Lower leg skin (tissue), 4 donors: ENCODE data around the gene UBE4B. TPM values are rescaled to one million over a fixed set of nuclear protein-coding genes. Genes with fewer than 3 reads are reported as not detected.

Experiments used
- DNase-seq, 2 donors: peaks; one replicate each; pipeline ENCODE4 v3.0.0-alpha.2; 2019; ENCODE audit warnings: low spot score in 2 of 2
- H3K4me3 ChIP-seq: fragments of 200-600 bp; sonication (generic); 2 replicates; pipeline ENCODE4 v1.5.1; 2017; ENCODE audit warnings: mild to moderate bottlenecking, low read depth; ENCODE audit not compliant: poor library complexity, severe bottlenecking
- CTCF ChIP-seq, 3 donors: fragments of 450-650 bp; IDR thresholded peaks; one replicate each; pipeline ENCODE4 v1.5.1; 2016; ENCODE audit warnings: antibody characterized with exemption in 3 of 3, mild to moderate bottlenecking in 3 of 3, moderate library complexity in 2 of 3
- POLR2A ChIP-seq, 2 donors: fragments of 450-650 bp; IDR thresholded peaks; one replicate each; pipeline ENCODE4 v1.6.1; 2016 to 2017; ENCODE audit warnings: antibody characterized with exemption in 2 of 2, mild to moderate bottlenecking in 1 of 2, moderate library complexity in 1 of 2
- WGBS, 2 donors: methylation state at CpG; one replicate each; pipeline ENCODE4 v1.1.5; 2018; 5-methylcytosine and 5-hydroxymethylcytosine counted together
- intact Hi-C: fragments of 100-400 bp; cut with DNase I; formaldehyde crosslinking; loops from one replicate; pipeline ENCODE4 v1.15.0; 2023; ENCODE audit warnings: low total_unique reads
- total RNA-seq, 4 donors: library from RNA; depleted of rRNA; stranded (reverse); fragments of >200 nt; gene quantifications; one replicate each; pipeline ENCODE4 v1.1.0, GENCODE V29; 2016

The UBE4B gene
- total RNA-seq, 4 donors from 2014 or later = 65.7 to 114 (median 69.9) TPM

- TF ChIP-seq POLR2A (IDR thresholded peaks at IDR 0.05) (no peak), CTCF (IDR thresholded peaks at IDR 0.05) (no peak)
- 84 to 92% methylated on average over 4 of the region's 4 CpGs for WGBS, 2 donors
- DNase-seq = no peak
- intact Hi-C loops = no loop called here
- no peak overlapping the region for H3K4me3 ChIP-seq
Observed at GRCh38 chr1:10078494-10078893, 45.7 kb downstream of the UBE4B start.

GRCh38 chr1:10080523-10080922, 47.8 kb downstream of the UBE4B start:
- WGBS, 2 donors = 95 to 100% methylated on average over 1 of the region's 1 CpG
- no peak overlapping the region for H3K4me3 ChIP-seq
- intact Hi-C loops = no loop called here
- no peak for TF ChIP-seq POLR2A (IDR thresholded peaks at IDR 0.05)
- no peak for TF ChIP-seq CTCF (IDR thresholded peaks at IDR 0.05)
- DNase-seq = no peak

GRCh38 chr1:10082785-10083479, 50.2 kb downstream of the UBE4B start:
- WGBS, 2 donors = 75 to 78% methylated on average over 3 of the region's 3 CpGs
- no peak overlapping the region for H3K4me3 ChIP-seq
- intact Hi-C loops = no loop called here
- DNase-seq = no peak
- TF ChIP-seq POLR2A (IDR thresholded peaks at IDR 0.05) = no peak
- TF ChIP-seq CTCF (IDR thresholded peaks at IDR 0.05) = no peak

GRCh38 chr1:10084045-10084444, 51.3 kb downstream of the UBE4B start:
- no peak for DNase-seq
- H3K4me3 ChIP-seq = no peak overlapping the region
- WGBS, 2 donors = 68 to 84% methylated on average over 3 of the region's 3 CpGs
- TF ChIP-seq POLR2A (IDR thresholded peaks at IDR 0.05) (no peak), CTCF (IDR thresholded peaks at IDR 0.05) (no peak)
- intact Hi-C loops = no loop called here

GRCh38 chr1:10085076-10085475, 52.3 kb downstream of the UBE4B start:
- WGBS, 2 donors = 75% methylated on average over 5 of the region's 5 CpGs
- TF ChIP-seq POLR2A (IDR thresholded peaks at IDR 0.05) (no peak), CTCF (IDR thresholded peaks at IDR 0.05) (no peak)
- intact Hi-C loops = no loop called here

GRCh38 chr1:10087210-10087609, 54.5 kb downstream of the UBE4B start:
- intact Hi-C loops = no loop called here
- H3K4me3 ChIP-seq = no peak overlapping the region
- DNase-seq = no peak
- TF ChIP-seq CTCF (IDR thresholded peaks at IDR 0.05) (no peak), POLR2A (IDR thresholded peaks at IDR 0.05) (no peak)

More at GRCh38 chr1:10085076-10085475, 52.3 kb downstream of the UBE4B start:
- no peak overlapping the region for H3K4me3 ChIP-seq
- DNase-seq = no peak
